LNCAP (cell line): Measurements from ENCODE around the gene CDH5.

Source experiments
- TF ChIP-seq, protein P1 (sequence below): fragments of 450-650 bp; IDR thresholded peaks from 2 replicates; pipeline ENCODE4 v1.5.1; 2017; ENCODE audit warnings: mild to moderate bottlenecking

The CDH5 gene

DNA sequence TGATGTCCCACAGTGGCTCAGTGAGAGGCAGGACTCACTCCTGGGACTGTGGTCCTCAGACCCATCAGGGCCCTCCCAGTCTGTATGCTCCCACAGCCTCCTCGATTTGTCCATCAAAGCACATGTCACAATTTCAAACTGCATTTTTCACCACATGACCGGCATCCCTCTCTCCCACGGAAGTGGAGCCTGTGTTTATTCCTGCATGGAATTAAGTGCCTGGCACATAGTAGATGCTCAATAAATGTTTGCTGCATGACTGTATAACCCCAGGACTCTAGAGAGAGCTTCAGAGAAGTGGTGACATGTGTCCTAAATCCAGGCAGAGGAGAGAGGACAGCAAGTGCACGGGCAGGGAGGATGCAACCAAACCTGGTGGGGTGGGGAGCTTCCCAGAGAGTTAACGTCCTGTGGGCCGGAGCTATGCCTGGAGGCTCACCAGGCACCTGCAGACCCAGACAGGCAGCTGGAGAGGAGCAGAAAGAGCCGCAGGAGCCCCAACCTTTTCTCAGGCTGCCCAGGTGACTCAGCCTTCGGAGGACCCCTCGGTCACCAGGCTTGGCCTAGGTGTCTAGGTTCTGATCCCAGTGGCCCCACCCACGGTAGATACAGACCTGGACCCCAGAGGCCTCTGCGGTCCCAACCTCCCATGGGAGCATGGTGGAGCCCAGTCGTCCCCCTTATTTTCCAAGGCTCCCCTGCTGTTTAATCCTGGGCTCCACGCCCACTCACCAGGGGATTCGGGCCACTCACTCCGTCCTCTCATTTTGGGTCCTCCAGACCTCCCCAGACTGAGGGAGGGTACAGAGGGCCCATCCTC lies 5.8 kb downstream of the CDH5 start:
- TF ChIP-seq, protein P1, sequence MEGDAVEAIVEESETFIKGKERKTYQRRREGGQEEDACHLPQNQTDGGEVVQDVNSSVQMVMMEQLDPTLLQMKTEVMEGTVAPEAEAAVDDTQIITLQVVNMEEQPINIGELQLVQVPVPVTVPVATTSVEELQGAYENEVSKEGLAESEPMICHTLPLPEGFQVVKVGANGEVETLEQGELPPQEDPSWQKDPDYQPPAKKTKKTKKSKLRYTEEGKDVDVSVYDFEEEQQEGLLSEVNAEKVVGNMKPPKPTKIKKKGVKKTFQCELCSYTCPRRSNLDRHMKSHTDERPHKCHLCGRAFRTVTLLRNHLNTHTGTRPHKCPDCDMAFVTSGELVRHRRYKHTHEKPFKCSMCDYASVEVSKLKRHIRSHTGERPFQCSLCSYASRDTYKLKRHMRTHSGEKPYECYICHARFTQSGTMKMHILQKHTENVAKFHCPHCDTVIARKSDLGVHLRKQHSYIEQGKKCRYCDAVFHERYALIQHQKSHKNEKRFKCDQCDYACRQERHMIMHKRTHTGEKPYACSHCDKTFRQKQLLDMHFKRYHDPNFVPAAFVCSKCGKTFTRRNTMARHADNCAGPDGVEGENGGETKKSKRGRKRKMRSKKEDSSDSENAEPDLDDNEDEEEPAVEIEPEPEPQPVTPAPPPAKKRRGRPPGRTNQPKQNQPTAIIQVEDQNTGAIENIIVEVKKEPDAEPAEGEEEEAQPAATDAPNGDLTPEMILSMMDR, result no peak

DNA sequence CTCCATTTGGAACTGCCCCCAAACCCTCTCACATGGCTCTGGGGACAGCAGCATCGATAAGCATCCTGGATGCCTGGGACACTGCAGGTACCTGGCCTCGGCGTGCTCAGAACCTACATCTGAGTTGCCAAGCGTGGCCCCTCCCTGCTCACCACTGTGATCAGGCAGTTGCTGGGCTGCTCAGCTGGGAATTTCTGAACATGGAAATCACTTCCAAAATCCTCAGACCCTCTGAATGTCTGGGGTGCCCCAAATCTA lies 6.3 kb downstream of the CDH5 start:
- TF ChIP-seq, protein P1, result no peak

DNA sequence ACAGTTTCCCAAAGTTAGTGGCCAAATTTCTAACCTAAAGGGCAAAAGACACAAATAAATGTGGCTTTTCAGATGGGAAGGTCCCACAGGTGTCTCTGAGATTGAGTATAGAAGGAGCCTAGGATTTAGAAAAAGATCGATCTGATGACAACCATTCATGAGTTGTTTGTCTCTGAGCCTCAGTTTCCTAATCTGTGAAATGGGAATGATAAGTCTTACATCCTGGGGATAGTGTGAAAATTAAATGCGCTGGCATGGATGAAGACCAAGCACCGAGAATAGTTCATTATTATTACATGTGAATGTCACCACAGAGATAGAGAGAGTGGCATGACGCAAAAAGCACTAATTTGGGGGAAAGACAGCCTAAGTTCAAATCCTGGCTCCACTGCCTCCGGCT lies 7.2 kb downstream of the CDH5 start:
- TF ChIP-seq, protein P1, result no peak

DNA sequence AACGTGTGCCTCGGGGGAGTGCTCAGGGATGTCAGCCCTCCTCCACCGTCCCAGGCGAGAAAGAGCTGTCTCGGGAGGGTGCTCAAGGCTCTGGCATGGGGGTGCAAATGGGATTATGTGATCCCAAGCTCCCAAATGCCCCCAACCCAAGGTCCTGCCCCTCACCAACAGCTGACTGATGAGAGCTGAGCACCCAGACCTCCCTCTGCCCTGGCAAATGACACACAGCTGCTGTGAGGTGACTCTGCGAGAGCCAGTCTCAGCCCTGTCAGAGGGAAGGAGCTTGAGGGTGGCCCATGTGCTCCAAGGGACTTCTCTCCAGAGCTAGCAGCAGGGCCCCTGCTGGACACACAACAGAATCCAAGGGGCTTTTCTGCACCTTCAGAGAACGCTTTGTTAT lies 7.7 kb downstream of the CDH5 start:
- TF ChIP-seq, protein P1, result no peak

DNA sequence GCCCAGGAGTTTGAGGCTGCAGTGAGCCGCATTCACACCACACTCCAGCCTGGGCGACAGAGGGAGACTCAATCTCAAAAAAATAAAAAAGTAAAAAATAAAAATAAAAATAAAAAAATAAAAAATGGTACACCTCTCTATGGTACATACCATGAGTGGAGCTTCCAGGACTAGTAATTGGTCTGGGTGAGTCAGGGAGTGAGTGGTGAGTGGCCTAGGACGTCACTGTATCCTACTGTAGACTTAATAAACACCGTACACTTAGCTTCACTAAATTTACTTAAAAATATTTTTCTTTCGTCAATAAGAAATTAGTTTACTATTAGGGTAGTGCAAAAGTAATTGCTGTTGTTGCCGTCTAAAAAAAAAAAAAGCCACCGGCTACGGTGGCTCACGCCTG lies 9.0 kb downstream of the CDH5 start:
- TF ChIP-seq, protein P1, result no peak

DNA sequence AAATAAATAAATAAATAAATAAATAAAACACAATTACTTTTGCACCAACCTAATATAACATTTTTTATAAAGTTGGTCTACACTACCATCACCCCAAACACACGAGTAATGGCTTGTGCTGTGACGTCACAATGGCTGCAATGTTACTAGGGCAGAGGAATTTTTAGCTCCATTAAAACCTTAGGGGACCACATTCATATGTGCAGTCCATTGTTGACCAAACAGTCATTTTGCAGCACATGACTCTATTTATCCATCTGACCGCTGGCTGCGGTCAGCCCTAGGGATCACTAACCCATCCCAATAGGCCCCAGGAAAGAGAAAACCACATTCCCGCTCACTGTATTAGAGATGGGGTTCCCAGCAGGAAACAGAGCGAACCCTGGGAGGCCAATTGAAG lies 9.6 kb downstream of the CDH5 start:
- TF ChIP-seq, protein P1, result no peak

DNA sequence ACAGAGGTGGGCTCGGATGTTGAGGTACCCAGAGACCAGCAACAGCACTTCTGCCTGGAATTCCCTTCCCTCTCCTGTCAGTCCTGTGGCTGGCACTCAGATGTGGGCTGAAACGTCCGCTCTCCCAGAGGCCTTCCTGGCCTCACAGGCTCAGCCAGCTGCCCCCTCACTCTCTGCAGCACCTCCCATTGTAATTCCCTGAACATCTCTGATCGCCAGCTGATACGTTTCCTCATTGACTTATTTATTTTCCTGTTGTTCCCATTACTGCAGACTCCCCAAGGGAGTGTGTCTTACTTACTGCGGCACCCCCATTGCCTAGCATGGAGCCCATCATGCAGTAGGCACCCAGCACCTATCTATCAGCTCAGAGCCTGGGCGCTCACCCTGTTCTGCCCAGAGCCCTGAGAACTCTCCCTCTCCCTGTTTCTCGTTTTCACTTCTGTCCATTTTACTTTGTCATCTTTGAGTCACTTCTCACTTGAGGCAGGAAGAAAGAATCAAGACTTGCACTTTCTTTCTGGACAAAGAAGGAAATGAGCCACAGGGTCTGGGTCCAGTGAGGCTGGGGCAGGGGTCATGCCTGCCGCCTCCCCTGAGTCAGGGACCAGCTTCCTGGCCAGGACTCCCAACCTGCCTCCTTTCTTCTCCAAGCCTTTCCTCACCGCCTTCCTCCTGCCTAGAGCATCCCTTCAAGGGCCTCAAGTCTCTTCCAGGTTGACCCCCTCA lies 10.2 kb downstream of the CDH5 start:
- TF ChIP-seq, protein P1, result no peak
